Fibroblast of skin of abdomen (primary cell): ENCODE data around the gene COL19A1.

Experiments
- DNase-seq: peaks from one replicate; pipeline ENCODE4 v3.0.0-alpha.2; 2013

Gene COL19A1

GRCh38 chr6:70234561-70235236, 368.3 kb downstream of the COL19A1 start:
- no peak for DNase-seq

- DNase-seq, result no peak
These were observed 370.0 kb downstream of the COL19A1 start for GRCh38 chr6:70236343-70236742.

GRCh38 chr6:70241031-70241430, 374.7 kb downstream of the COL19A1 start:
- DNase-seq, result no peak

GRCh38 chr6:70241991-70242420, 375.6 kb downstream of the COL19A1 start:
- no peak for DNase-seq

GRCh38 chr6:70246118-70246517, 379.8 kb downstream of the COL19A1 start:
- no peak for DNase-seq

GRCh38 chr6:70252604-70253003, 386.2 kb downstream of the COL19A1 start:
- no peak for DNase-seq

- DNase-seq, result no peak
These were observed 387.6 kb downstream of the COL19A1 start for GRCh38 chr6:70253923-70254322.

- no peak for DNase-seq
These were observed 388.4 kb downstream of the COL19A1 start for GRCh38 chr6:70254784-70255183.

GRCh38 chr6:70257768-70258273, 391.5 kb downstream of the COL19A1 start:
- DNase-seq, result no peak

- DNase-seq, result no peak
These were observed 392.1 kb downstream of the COL19A1 start for GRCh38 chr6:70258483-70258882.
